Dermis microvascular lymphatic vessel endothelial cell (primary cell): Measurements from ENCODE around the gene DDN. TPM values are rescaled to one million over a fixed set of nuclear protein-coding genes. Genes with fewer than 3 reads are reported as not detected.
A peak's percentile ranks its signal among the peaks of the same experiment; 100 is the strongest.

ENCODE experiments used
- DNase-seq, 2 donors: peaks; one replicate each; pipeline versions ENCODE4 v3.0.0 to v3.0.0-alpha.2; 2010; ENCODE audit warnings: low read depth in 2 of 2
- total RNA-seq: library from RNA; depleted of rRNA; stranded (reverse); fragments of >200 nt; gene quantifications from 2 replicates; pipeline ENCODE4 v1.2.1, GENCODE V29; 2014

Gene DDN
- total RNA-seq, 1 donor from 2014 or later: 0.13 TPM

- no peak for DNase-seq
These were observed 32.5 kb upstream of the DDN start for GRCh38 chr12:49031573-49032161.

- DNase-seq: no peak
These were observed 31.8 kb upstream of the DDN start for GRCh38 chr12:49030714-49031572.

GRCh38 chr12:49030119-49030518 is 30.9 kb upstream of the DDN start:
- no peak for DNase-seq

- no peak for DNase-seq
These were observed 29.6 kb upstream of the DDN start for GRCh38 chr12:49028666-49029275.

GRCh38 chr12:49027846-49028555 is 28.8 kb upstream of the DDN start:
- DNase-seq: no peak

- no peak for DNase-seq
These were observed 27.7 kb upstream of the DDN start for GRCh38 chr12:49026678-49027480.

- DNase-seq: no peak
These were observed 26.9 kb upstream of the DDN start for GRCh38 chr12:49026101-49026500.

- no peak for DNase-seq
These were observed 26.3 kb upstream of the DDN start for GRCh38 chr12:49025463-49025862.

- DNase-seq: no peak
These were observed 25.4 kb upstream of the DDN start for GRCh38 chr12:49024543-49024942.

- no peak for DNase-seq
These were observed 24.6 kb upstream of the DDN start for GRCh38 chr12:49023812-49024211.

- no peak for DNase-seq
These were observed 23.5 kb upstream of the DDN start for GRCh38 chr12:49022558-49023178.

GRCh38 chr12:49021292-49021915 is 22.2 kb upstream of the DDN start:
- DNase-seq: no peak

- no peak for DNase-seq
These were observed 21.3 kb upstream of the DDN start for GRCh38 chr12:49020441-49020840.

- peak in 1 of 2 donors; percentile 43 for DNase-seq
These were observed 20.5 kb upstream of the DDN start for GRCh38 chr12:49019443-49020324.

- DNase-seq: no peak
These were observed 19.9 kb upstream of the DDN start for GRCh38 chr12:49019120-49019430.

- DNase-seq: peak; percentile 91 to 98
These were observed 19.3 kb upstream of the DDN start, which contains the start of gene PRKAG1 for GRCh38 chr12:49018261-49019119. TSS of gene PRKAG1 (minus strand) at chr12:49018776. CDS start at chr12:49018740, 36 bp downstream.

- DNase-seq: no peak
These were observed 18.7 kb upstream of the DDN start for GRCh38 chr12:49017891-49018260.

- DNase-seq: no peak
These were observed 16.0 kb upstream of the DDN start for GRCh38 chr12:49015196-49015595.
